GM18873 (cell line): ENCODE data around the gene TSPAN5.

Experiments
- ATAC-seq: cut with Tn5 transposase; IDR thresholded peaks from one replicate; pipeline ENCODE4 v1.9.1; 2021; ENCODE audit warnings: mild to moderate bottlenecking, moderate library complexity, moderate number of reproducible peaks; ENCODE audit not compliant: unreplicated experiment, low FRiP score

Gene TSPAN5

GRCh38 chr4:98623126-98623802 is 35.1 kb downstream of the TSPAN5 start:
- no peak for ATAC-seq

GRCh38 chr4:98620087-98620784 is 38.2 kb downstream of the TSPAN5 start:
- no peak for ATAC-seq

GRCh38 chr4:98619180-98619579 is 39.2 kb downstream of the TSPAN5 start:
- no peak for ATAC-seq

GRCh38 chr4:98618680-98619079 is 39.7 kb downstream of the TSPAN5 start:
- ATAC-seq, result no peak

GRCh38 chr4:98617358-98618047 is 40.9 kb downstream of the TSPAN5 start:
- ATAC-seq, result no peak

- no peak for ATAC-seq
These were observed 42.4 kb downstream of the TSPAN5 start for GRCh38 chr4:98615991-98616390.

GRCh38 chr4:98614662-98615061 is 43.7 kb downstream of the TSPAN5 start:
- no peak for ATAC-seq

- ATAC-seq, result no peak
These were observed 44.3 kb downstream of the TSPAN5 start for GRCh38 chr4:98614094-98614493.

GRCh38 chr4:98613453-98614075 is 44.8 kb downstream of the TSPAN5 start:
- no peak for ATAC-seq

- ATAC-seq, result no peak
These were observed 45.8 kb downstream of the TSPAN5 start for GRCh38 chr4:98612318-98613250.

- no peak for ATAC-seq
These were observed 46.6 kb downstream of the TSPAN5 start for GRCh38 chr4:98611677-98612317.

GRCh38 chr4:98610926-98611676 is 47.3 kb downstream of the TSPAN5 start:
- ATAC-seq, result no peak

GRCh38 chr4:98610431-98610830 is 48.0 kb downstream of the TSPAN5 start:
- no peak for ATAC-seq

- no peak for ATAC-seq
These were observed 48.5 kb downstream of the TSPAN5 start for GRCh38 chr4:98609934-98610333.

GRCh38 chr4:98608356-98608755 is 50.1 kb downstream of the TSPAN5 start:
- ATAC-seq, result no peak

- ATAC-seq, result no peak
These were observed 51.5 kb downstream of the TSPAN5 start for GRCh38 chr4:98606894-98607293.

GRCh38 chr4:98605216-98605615 is 53.2 kb downstream of the TSPAN5 start:
- ATAC-seq, result no peak

- ATAC-seq, result no peak
These were observed 53.7 kb downstream of the TSPAN5 start for GRCh38 chr4:98604723-98605122.
